Ovary (tissue), 9 donors: Measurements from ENCODE around the gene INTS6. TPM values are rescaled to one million over a fixed set of nuclear protein-coding genes. Genes with fewer than 3 reads are reported as not detected.

ENCODE experiments used
- DNase-seq, 5 donors: peaks; one replicate each; pipeline ENCODE4 v3.0.0-alpha.2; 2019 to 2020
- H3K27ac ChIP-seq, 2 donors: fragments of 200-600 bp; one replicate each; pipeline versions ENCODE4 v1.5.1 to v1.8.0; 2019 to 2022
- H3K27me3 ChIP-seq: fragments of 200-600 bp; one replicate; pipeline ENCODE4 v1.8.0; 2022
- H3K36me3 ChIP-seq: fragments of 200-600 bp; sonication (generic); one replicate; pipeline ENCODE4 v1.5.1; 2019
- H3K4me1 ChIP-seq: one replicate; pipeline ENCODE4 v1.8.1; 2013; ENCODE audit warnings: mild to moderate bottlenecking, moderate library complexity; ENCODE audit not compliant: insufficient read depth
- H3K4me3 ChIP-seq: fragments of 200-600 bp; sonication (generic); one replicate; pipeline ENCODE4 v1.5.1; 2017
- H3K9me3 ChIP-seq, 2 donors: fragments of 200-600 bp in 1 of 2; sonication (generic) in 1 of 2; one replicate each; pipeline versions ENCODE4 v1.5.1 to v1.8.1; 2013 to 2019; ENCODE audit warnings: mild to moderate bottlenecking in 1 of 2, moderate library complexity in 1 of 2
- EP300 ChIP-seq: sonication (generic); formaldehyde crosslinking; IDR thresholded peaks from one replicate; pipeline ENCODE4 v1.6.1; 2017; ENCODE audit warnings: antibody characterized with exemption
- POLR2A ChIP-seq: fragments of 450-650 bp; IDR thresholded peaks from one replicate; pipeline ENCODE4 v1.6.1; 2017; ENCODE audit warnings: antibody characterized with exemption, mild to moderate bottlenecking, moderate library complexity
- WGBS, 3 donors: extraction: QIAGEN DNeasy Blood & Tissue Kit in 1 of 3; methylation state at CpG; one replicate each; pipeline versions ENCODE4 v1.1.5 to v1.1.7; 2013 to 2017; 5-methylcytosine and 5-hydroxymethylcytosine counted together
- intact Hi-C, 4 donors: fragments of 100-400 bp; cut with DNase I; formaldehyde crosslinking; loops; one replicate each; pipeline versions ENCODE4 v1.11.0 to v1.15.1; 2022 to 2023
- polyA plus RNA-seq, 2 donors: library from polyadenylated mRNA; stranded (reverse); fragments of 200-250 nt in 1 of 2; fragments of 350-450 nt in 1 of 2; fragmentation: Illumina TruSeq in 1 of 2; extraction: RNeasy Lipid Tissue Mini Kit (QIAGEN cat#74804) in 1 of 2; gene quantifications; one replicate each; pipeline ENCODE4 v1.2.3, GENCODE V29; 2013 to 2014
- total RNA-seq, 7 donors: library from RNA; depleted of rRNA in 2 of 7; stranded (reverse); fragments of >200 nt in 2 of 7; fragmentation: NEBNext Ultra II Directional in 3 of 7; extraction: Animal tissue kit (Norgen Biotek cat#: 25700) in 3 of 7; gene quantifications; one replicate each; pipeline versions ENCODE4 v1.1.0 to v1.2.4, GENCODE V29; 2016 to 2023
- TF ChIP-seq, protein P1 (sequence below), 3 donors: fragments of 450-650 bp in 2 of 3; fragments of 200-600 bp in 1 of 3; IDR thresholded peaks; one replicate each; pipeline versions ENCODE4 v1.5.1 to v1.8.0; 2016 to 2022; ENCODE audit warnings: antibody characterized with exemption in 3 of 3, mild to moderate bottlenecking in 1 of 3
- donor health status: DM: no; HTN: no; CAD: no; lungs with moderate emphysema.
- donor health status: DM: no; HTN: no; CAD: no.
- donor health status: Bipolar disorder and iron deficiency.
- donor health status: DM: yes; HTN: yes; CAD: no.
- donor health status: DM: no; HTN: no; CAD: no.
- donor health status: DM: yes; HTN: yes; CAD: no.

Gene INTS6
- total and polyA plus RNA-seq, 9 donors: 11.2 to 38.9 (median 29.2) TPM

DNA sequence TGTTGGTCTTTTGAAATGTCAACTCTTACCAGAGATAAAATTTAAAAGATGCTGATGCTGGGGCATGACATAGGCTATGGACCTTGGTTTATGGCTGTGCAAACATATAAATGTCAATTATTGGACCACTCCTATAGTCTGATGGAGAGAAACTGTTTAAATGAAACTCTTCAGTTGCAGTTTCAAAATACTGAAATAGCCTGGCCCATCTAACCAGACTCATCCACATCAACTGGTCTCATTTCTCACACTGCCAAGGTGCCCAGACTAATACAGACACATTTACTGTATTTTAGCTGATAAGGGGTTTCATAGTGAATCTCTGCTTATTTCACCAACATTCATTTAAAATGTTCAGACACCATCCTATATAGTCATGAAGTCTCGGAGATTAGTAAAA, 93.5 kb downstream of the INTS6 start:
- no peak for DNase-seq
- TF ChIP-seq, protein P1, sequence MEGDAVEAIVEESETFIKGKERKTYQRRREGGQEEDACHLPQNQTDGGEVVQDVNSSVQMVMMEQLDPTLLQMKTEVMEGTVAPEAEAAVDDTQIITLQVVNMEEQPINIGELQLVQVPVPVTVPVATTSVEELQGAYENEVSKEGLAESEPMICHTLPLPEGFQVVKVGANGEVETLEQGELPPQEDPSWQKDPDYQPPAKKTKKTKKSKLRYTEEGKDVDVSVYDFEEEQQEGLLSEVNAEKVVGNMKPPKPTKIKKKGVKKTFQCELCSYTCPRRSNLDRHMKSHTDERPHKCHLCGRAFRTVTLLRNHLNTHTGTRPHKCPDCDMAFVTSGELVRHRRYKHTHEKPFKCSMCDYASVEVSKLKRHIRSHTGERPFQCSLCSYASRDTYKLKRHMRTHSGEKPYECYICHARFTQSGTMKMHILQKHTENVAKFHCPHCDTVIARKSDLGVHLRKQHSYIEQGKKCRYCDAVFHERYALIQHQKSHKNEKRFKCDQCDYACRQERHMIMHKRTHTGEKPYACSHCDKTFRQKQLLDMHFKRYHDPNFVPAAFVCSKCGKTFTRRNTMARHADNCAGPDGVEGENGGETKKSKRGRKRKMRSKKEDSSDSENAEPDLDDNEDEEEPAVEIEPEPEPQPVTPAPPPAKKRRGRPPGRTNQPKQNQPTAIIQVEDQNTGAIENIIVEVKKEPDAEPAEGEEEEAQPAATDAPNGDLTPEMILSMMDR (IDR thresholded peaks at IDR 0.05): no peak
- TF ChIP-seq POLR2A (no peak), EP300 (no peak)
- no peaks in the 10 kb centered on the region for H3K9me3 ChIP-seq
- H3K4me1 ChIP-seq: no peaks in the 10 kb centered on the region
- no peak overlapping the region for H3K4me3 ChIP-seq
- 93 to 96% (median 95%) methylated on average over 1 of the region's 1 CpG for WGBS, 3 donors
- no peaks in the 10 kb centered on the region for H3K27me3 ChIP-seq
- intact Hi-C loops: no loop called here
- no peaks in the 10 kb centered on the region for H3K36me3 ChIP-seq
- H3K27ac ChIP-seq: no peak overlapping the region

GRCh38 chr13:51357928-51358595, 94.8 kb downstream of the INTS6 start:
- DNase-seq: no peak
- Histone ChIP-seq H3K4me1 (no peaks in the 10 kb centered on the region), H3K36me3 (no peaks in the 10 kb centered on the region), H3K4me3 (no peak overlapping the region), H3K27me3 (no peaks in the 10 kb centered on the region), H3K9me3 (no peaks in the 10 kb centered on the region), H3K27ac (no peak overlapping the region)
- intact Hi-C loops: no loop called here
- 67 to 76% (median 68%) methylated on average over 5 of the region's 5 CpGs for WGBS, 3 donors
- TF ChIP-seq POLR2A (no peak), EP300 (no peak)
- TF ChIP-seq, protein P1 (IDR thresholded peaks at IDR 0.05): no peak

- H3K27me3 ChIP-seq: no peaks in the 10 kb centered on the region
- intact Hi-C loops: no loop called here
- H3K27ac ChIP-seq: no peak overlapping the region
- WGBS, 3 donors: 16 to 45% (median 21%) methylated on average over 2 of the region's 2 CpGs
- no peak overlapping the region for H3K4me3 ChIP-seq
- no peaks in the 10 kb centered on the region for H3K4me1 ChIP-seq
- no peaks in the 10 kb centered on the region for H3K36me3 ChIP-seq
- no peak for TF ChIP-seq EP300
- no peak for TF ChIP-seq POLR2A
- TF ChIP-seq, protein P1 (IDR thresholded peaks at IDR 0.05): no peak
- no peaks in the 10 kb centered on the region for H3K9me3 ChIP-seq
- DNase-seq: no peak
Measured at GRCh38 chr13:51355217-51355616, 97.6 kb downstream of the INTS6 start.

GRCh38 chr13:51349016-51349415, 103.8 kb downstream of the INTS6 start:
- intact Hi-C loops: no loop called here
- H3K36me3 ChIP-seq: no peaks in the 10 kb centered on the region
- TF ChIP-seq, protein P1 (IDR thresholded peaks at IDR 0.05): no peak
- TF ChIP-seq POLR2A: no peak
- TF ChIP-seq EP300: no peak
- H3K9me3 ChIP-seq: no peaks in the 10 kb centered on the region
- peaks cover 3% of the 10 kb centered on the region for H3K4me1 ChIP-seq
- no peaks in the 10 kb centered on the region for H3K27me3 ChIP-seq
- DNase-seq: no peak
- no peak overlapping the region for H3K4me3 ChIP-seq
- H3K27ac ChIP-seq: no peak overlapping the region
